ENCODE data around the gene PDE1C.

DNA sequence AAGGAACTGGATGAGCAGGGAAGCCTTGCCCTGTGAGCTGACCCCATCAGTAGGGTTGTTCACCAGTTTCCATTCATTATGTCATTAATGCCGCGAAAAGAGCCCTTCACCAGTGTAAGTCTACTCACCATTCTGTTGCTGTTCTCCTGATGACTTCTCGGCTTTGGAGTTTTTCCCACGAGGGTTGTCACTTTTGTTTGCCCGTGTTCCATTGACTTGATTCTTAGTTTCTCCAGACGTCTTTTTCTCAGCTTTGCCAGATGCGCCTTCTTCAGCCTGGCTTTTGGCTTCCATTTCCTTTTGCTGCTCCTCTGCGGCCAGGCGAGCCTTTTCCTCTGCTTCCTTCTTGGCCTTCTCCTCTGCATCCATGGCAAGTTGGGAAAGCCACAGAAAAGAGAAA, 254.4 kb downstream of the PDE1C start:
- TF ChIP-seq, protein P1, sequence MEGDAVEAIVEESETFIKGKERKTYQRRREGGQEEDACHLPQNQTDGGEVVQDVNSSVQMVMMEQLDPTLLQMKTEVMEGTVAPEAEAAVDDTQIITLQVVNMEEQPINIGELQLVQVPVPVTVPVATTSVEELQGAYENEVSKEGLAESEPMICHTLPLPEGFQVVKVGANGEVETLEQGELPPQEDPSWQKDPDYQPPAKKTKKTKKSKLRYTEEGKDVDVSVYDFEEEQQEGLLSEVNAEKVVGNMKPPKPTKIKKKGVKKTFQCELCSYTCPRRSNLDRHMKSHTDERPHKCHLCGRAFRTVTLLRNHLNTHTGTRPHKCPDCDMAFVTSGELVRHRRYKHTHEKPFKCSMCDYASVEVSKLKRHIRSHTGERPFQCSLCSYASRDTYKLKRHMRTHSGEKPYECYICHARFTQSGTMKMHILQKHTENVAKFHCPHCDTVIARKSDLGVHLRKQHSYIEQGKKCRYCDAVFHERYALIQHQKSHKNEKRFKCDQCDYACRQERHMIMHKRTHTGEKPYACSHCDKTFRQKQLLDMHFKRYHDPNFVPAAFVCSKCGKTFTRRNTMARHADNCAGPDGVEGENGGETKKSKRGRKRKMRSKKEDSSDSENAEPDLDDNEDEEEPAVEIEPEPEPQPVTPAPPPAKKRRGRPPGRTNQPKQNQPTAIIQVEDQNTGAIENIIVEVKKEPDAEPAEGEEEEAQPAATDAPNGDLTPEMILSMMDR (conservative IDR thresholded peaks at IDR 0.05; ENCODE audit: low read depth, low read length) = no peak
- no peak for TF ChIP-seq EZH2 (IDR thresholded peaks at IDR 0.05; ENCODE audit: low read length, unreplicated experiment)
